GM18951 (cell line): ENCODE data around the gene MOBP.
"Not testable (repeated sequence)": the region's sequence is repeated elsewhere in the genome, so short reads cannot be mapped to it uniquely, and the experiment has no call there.

Source experiments
- POLR2A ChIP-seq: IDR thresholded peaks from 4 replicates; pipeline ENCODE4 v1.6.1; 2011; ENCODE audit warnings: mild to moderate bottlenecking; ENCODE audit not compliant: insufficient read length, insufficient read depth; ENCODE audit errors: extremely low read depth
- in situ Hi-C: fragments of 300-500 bp; cut with MboI; formaldehyde crosslinking; loops from one replicate; pipeline ENCODE4 v1.12.0; 2022; ENCODE audit warnings: low sequenced_read_pairs, mixed read lengths, inconsistent platforms; ENCODE audit not compliant: unreplicated experiment

MOBP gene

GRCh38 chr3:39438880-39439279 is 28.6 kb upstream of the MOBP start:
- TF ChIP-seq POLR2A = no peak

GRCh38 chr3:39440316-39440715 is 27.2 kb upstream of the MOBP start:
- no peak for TF ChIP-seq POLR2A
- in situ Hi-C loops = no loop called here

More at GRCh38 chr3:39438880-39439279, 28.6 kb upstream of the MOBP start:
- in situ Hi-C loops = no loop called here

- TF ChIP-seq POLR2A = no peak
- in situ Hi-C loops = no loop called here
These were observed 23.9 kb upstream of the MOBP start for GRCh38 chr3:39443530-39443929.

GRCh38 chr3:39445927-39446326 is 21.6 kb upstream of the MOBP start:
- in situ Hi-C loops = no loop called here
- no peak for TF ChIP-seq POLR2A

GRCh38 chr3:39446444-39446843 is 21.0 kb upstream of the MOBP start:
- in situ Hi-C loops = no loop called here
- TF ChIP-seq POLR2A = no peak

- in situ Hi-C loops = no loop called here
- no peak for TF ChIP-seq POLR2A
These were observed 19.6 kb upstream of the MOBP start for GRCh38 chr3:39447637-39448483.

GRCh38 chr3:39448506-39449233 is 18.8 kb upstream of the MOBP start:
- no peak for TF ChIP-seq POLR2A
- in situ Hi-C loops = no loop called here

- no peak for TF ChIP-seq POLR2A
- in situ Hi-C loops = no loop called here
These were observed 17.7 kb upstream of the MOBP start for GRCh38 chr3:39449796-39450195.

- TF ChIP-seq POLR2A = no peak
- in situ Hi-C loops = no loop called here
These were observed 14.3 kb upstream of the MOBP start for GRCh38 chr3:39453134-39453533.

GRCh38 chr3:39453872-39454271 is 13.6 kb upstream of the MOBP start:
- in situ Hi-C loops = not testable (repeated sequence)

GRCh38 chr3:39454591-39455217 is 12.8 kb upstream of the MOBP start:
- no peak for TF ChIP-seq POLR2A
- in situ Hi-C loops = no loop called here

GRCh38 chr3:39456159-39456558 is 11.3 kb upstream of the MOBP start:
- no peak for TF ChIP-seq POLR2A
- in situ Hi-C loops = no loop called here

- in situ Hi-C loops = no loop called here
- TF ChIP-seq POLR2A = no peak
These were observed 10.1 kb upstream of the MOBP start for GRCh38 chr3:39457361-39457760.

- in situ Hi-C loops = not testable (repeated sequence)
These were observed 8.9 kb upstream of the MOBP start for GRCh38 chr3:39458579-39458978.
